ENCODE data around the gene MLST8. TPM values are rescaled to one million over a fixed set of nuclear protein-coding genes. Genes with fewer than 3 reads are reported as not detected.

The MLST8 gene
- total RNA-seq, 1 donor: 30.8 TPM

GRCh38 chr16:2194166-2194834 lies 11.0 kb upstream of the MLST8 start:
- Histone ChIP-seq H3K27me3 (ENCODE audit: insufficient read depth, low read length) (peaks cover 50% of the 10 kb centered on the region), H3K4me2 (ENCODE audit: insufficient read depth, low read length) (no peak overlapping the region), H3K4me1 (ENCODE audit: insufficient read depth, low read length) (no peaks in the 10 kb centered on the region), H3K9me3 (ENCODE audit: low read depth, low read length) (no peaks in the 10 kb centered on the region), H3K27ac (ENCODE audit: low read depth, low read length) (no peak overlapping the region), H3K36me3 (ENCODE audit: insufficient read depth, low read length) (no peaks in the 10 kb centered on the region), H4K20me1 (ENCODE audit: insufficient read depth, low read length) (no peaks in the 10 kb centered on the region), H3K79me2 (ENCODE audit: insufficient read depth, low read length) (no peaks in the 10 kb centered on the region), H3K4me3 (ENCODE audit: insufficient read depth, low read length) (no peak overlapping the region), H2AFZ (ENCODE audit: low read length) (no peak overlapping the region)
- no peak for TF ChIP-seq CTCF (IDR thresholded peaks at IDR 0.05; ENCODE audit: extremely low read depth, low read depth, low read length)
- peak; percentile 93 for DNase-seq (ENCODE audit: insufficient read length, low spot score, missing footprints)

GRCh38 chr16:2194852-2195321 lies 10.4 kb upstream of the MLST8 start:
- H3K27me3 ChIP-seq (ENCODE audit: insufficient read depth, low read length): peaks cover 55% of the 10 kb centered on the region
- H4K20me1 ChIP-seq (ENCODE audit: insufficient read depth, low read length): no peaks in the 10 kb centered on the region
- no peaks in the 10 kb centered on the region for H3K79me2 ChIP-seq (ENCODE audit: insufficient read depth, low read length)
- H3K9me3 ChIP-seq (ENCODE audit: low read depth, low read length): no peaks in the 10 kb centered on the region
- peak; percentile 98 for DNase-seq (ENCODE audit: insufficient read length, low spot score, missing footprints)
- no peaks in the 10 kb centered on the region for H3K4me1 ChIP-seq (ENCODE audit: insufficient read depth, low read length)
- H3K4me3 ChIP-seq (ENCODE audit: insufficient read depth, low read length): no peak overlapping the region
- no peak overlapping the region for H3K4me2 ChIP-seq (ENCODE audit: insufficient read depth, low read length)
- H2AFZ ChIP-seq (ENCODE audit: low read length): no peak overlapping the region
- no peak overlapping the region for H3K27ac ChIP-seq (ENCODE audit: low read depth, low read length)
- peak; percentile 26 for TF ChIP-seq CTCF (IDR thresholded peaks at IDR 0.05; ENCODE audit: extremely low read depth, low read depth, low read length)
- no peaks in the 10 kb centered on the region for H3K36me3 ChIP-seq (ENCODE audit: insufficient read depth, low read length)

- Histone ChIP-seq H3K79me2 (ENCODE audit: insufficient read depth, low read length) (no peaks in the 10 kb centered on the region), H3K27me3 (ENCODE audit: insufficient read depth, low read length) (peaks cover 55% of the 10 kb centered on the region), H3K4me3 (ENCODE audit: insufficient read depth, low read length) (no peak overlapping the region), H2AFZ (ENCODE audit: low read length) (no peak overlapping the region), H3K4me2 (ENCODE audit: insufficient read depth, low read length) (no peak overlapping the region), H3K36me3 (ENCODE audit: insufficient read depth, low read length) (no peaks in the 10 kb centered on the region), H4K20me1 (ENCODE audit: insufficient read depth, low read length) (no peaks in the 10 kb centered on the region), H3K9me3 (ENCODE audit: low read depth, low read length) (no peaks in the 10 kb centered on the region), H3K27ac (ENCODE audit: low read depth, low read length) (no peak overlapping the region), H3K4me1 (ENCODE audit: insufficient read depth, low read length) (no peaks in the 10 kb centered on the region)
- DNase-seq (ENCODE audit: insufficient read length, low spot score, missing footprints): peak; percentile 91
- no peak for TF ChIP-seq CTCF (IDR thresholded peaks at IDR 0.05; ENCODE audit: extremely low read depth, low read depth, low read length)
Measured at GRCh38 chr16:2195322-2196161, 9.7 kb upstream of the MLST8 start.

Measured in osteoblast (primary cell).